Measurements from ENCODE around the gene CFAP99.

CFAP99 gene

GRCh38 chr4:2394528-2394927, 24.2 kb upstream of the CFAP99 start:
- no peak for TF ChIP-seq ZBTB7A (IDR thresholded peaks at IDR 0.05; ENCODE audit: low read depth)
- TF ChIP-seq CREB1 (IDR thresholded peaks at IDR 0.05; ENCODE audit: low read depth) = no peak
- no peak for TF ChIP-seq FOXM1 (IDR thresholded peaks at IDR 0.05; ENCODE audit: borderline replicate concordance, low read depth)
- no peak for TF ChIP-seq EGR1 (IDR thresholded peaks at IDR 0.05)
- no peak for TF ChIP-seq YY1 (IDR thresholded peaks at IDR 0.05; ENCODE audit: low read depth)
- TF ChIP-seq TAF1 (IDR thresholded peaks at IDR 0.05; ENCODE audit: low read depth) = no peak

- no peak for TF ChIP-seq USF1 (IDR thresholded peaks at IDR 0.05)
- no peak for TF ChIP-seq TEAD4 (IDR thresholded peaks at IDR 0.05)
- TF ChIP-seq MAX (IDR thresholded peaks at IDR 0.05) = no peak
- no peak for TF ChIP-seq EP300 (IDR thresholded peaks at IDR 0.05; ENCODE audit: borderline replicate concordance)
- TF ChIP-seq REST (IDR thresholded peaks at IDR 0.05; ENCODE audit: low read depth) = no peak
- no peak for TF ChIP-seq CEBPB (IDR thresholded peaks at IDR 0.05)
- TF ChIP-seq CREB1 (IDR thresholded peaks at IDR 0.05; ENCODE audit: low read depth) = no peak
- TF ChIP-seq NFIC (IDR thresholded peaks at IDR 0.05) = no peak
These were observed 23.7 kb upstream of the CFAP99 start for GRCh38 chr4:2395038-2395437.

- TF ChIP-seq REST (IDR thresholded peaks at IDR 0.05; ENCODE audit: low read depth) = no peak
- no peak for TF ChIP-seq TAF1 (IDR thresholded peaks at IDR 0.05; ENCODE audit: low read depth)
- TF ChIP-seq EGR1 (IDR thresholded peaks at IDR 0.05) = no peak
- no peak for TF ChIP-seq ZBTB7A (IDR thresholded peaks at IDR 0.05; ENCODE audit: low read depth)
- no peak for TF ChIP-seq EP300 (IDR thresholded peaks at IDR 0.05; ENCODE audit: borderline replicate concordance)
- TF ChIP-seq TEAD4 (IDR thresholded peaks at IDR 0.05) = no peak
- TF ChIP-seq RAD21 (IDR thresholded peaks at IDR 0.05; ENCODE audit: low read depth) = no peak
- no peak for TF ChIP-seq USF1 (IDR thresholded peaks at IDR 0.05)
- no peak for TF ChIP-seq TCF12 (IDR thresholded peaks at IDR 0.05; ENCODE audit: low read depth)
- no peak for TF ChIP-seq CREB1 (IDR thresholded peaks at IDR 0.05; ENCODE audit: low read depth)
- no peak for TF ChIP-seq YY1 (IDR thresholded peaks at IDR 0.05; ENCODE audit: low read depth)
- no peak for TF ChIP-seq FOXM1 (IDR thresholded peaks at IDR 0.05; ENCODE audit: borderline replicate concordance, low read depth)
- TF ChIP-seq CEBPB (IDR thresholded peaks at IDR 0.05) = no peak
- TF ChIP-seq NFIC (IDR thresholded peaks at IDR 0.05) = no peak
- no peak for TF ChIP-seq MAX (IDR thresholded peaks at IDR 0.05)
These were observed 23.2 kb upstream of the CFAP99 start for GRCh38 chr4:2395584-2395983.

GRCh38 chr4:2396781-2397368, 21.9 kb upstream of the CFAP99 start:
- TF ChIP-seq TAF1 (IDR thresholded peaks at IDR 0.05; ENCODE audit: low read depth) (no peak), EGR1 (IDR thresholded peaks at IDR 0.05) (no peak), MAX (IDR thresholded peaks at IDR 0.05) (no peak), FOXM1 (IDR thresholded peaks at IDR 0.05; ENCODE audit: borderline replicate concordance, low read depth) (no peak)

- no peak for TF ChIP-seq NFIC (IDR thresholded peaks at IDR 0.05)
- no peak for TF ChIP-seq TCF12 (IDR thresholded peaks at IDR 0.05; ENCODE audit: low read depth)
- no peak for TF ChIP-seq TAF1 (IDR thresholded peaks at IDR 0.05; ENCODE audit: low read depth)
- TF ChIP-seq ZBTB7A (IDR thresholded peaks at IDR 0.05; ENCODE audit: low read depth) = no peak
- TF ChIP-seq EGR1 (IDR thresholded peaks at IDR 0.05) = no peak
- no peak for TF ChIP-seq MAX (IDR thresholded peaks at IDR 0.05)
- TF ChIP-seq REST (IDR thresholded peaks at IDR 0.05; ENCODE audit: low read depth) = no peak
- no peak for TF ChIP-seq RAD21 (IDR thresholded peaks at IDR 0.05; ENCODE audit: low read depth)
- TF ChIP-seq CREB1 (IDR thresholded peaks at IDR 0.05; ENCODE audit: low read depth) = no peak
- TF ChIP-seq CEBPB (IDR thresholded peaks at IDR 0.05) = no peak
These were observed 21.0 kb upstream of the CFAP99 start for GRCh38 chr4:2397596-2398379.
